T-helper 22 cell (primary cell): ENCODE results near the gene EMILIN2.
"Not testable (repeated sequence)": the region's sequence is repeated elsewhere in the genome, so short reads cannot be mapped to it uniquely, and the experiment has no call there.

Experiments
- DNase-seq: peaks from one replicate; pipeline ENCODE4 v3.0.0-alpha.2; 2020; ENCODE audit warnings: low read depth

The EMILIN2 gene

DNA sequence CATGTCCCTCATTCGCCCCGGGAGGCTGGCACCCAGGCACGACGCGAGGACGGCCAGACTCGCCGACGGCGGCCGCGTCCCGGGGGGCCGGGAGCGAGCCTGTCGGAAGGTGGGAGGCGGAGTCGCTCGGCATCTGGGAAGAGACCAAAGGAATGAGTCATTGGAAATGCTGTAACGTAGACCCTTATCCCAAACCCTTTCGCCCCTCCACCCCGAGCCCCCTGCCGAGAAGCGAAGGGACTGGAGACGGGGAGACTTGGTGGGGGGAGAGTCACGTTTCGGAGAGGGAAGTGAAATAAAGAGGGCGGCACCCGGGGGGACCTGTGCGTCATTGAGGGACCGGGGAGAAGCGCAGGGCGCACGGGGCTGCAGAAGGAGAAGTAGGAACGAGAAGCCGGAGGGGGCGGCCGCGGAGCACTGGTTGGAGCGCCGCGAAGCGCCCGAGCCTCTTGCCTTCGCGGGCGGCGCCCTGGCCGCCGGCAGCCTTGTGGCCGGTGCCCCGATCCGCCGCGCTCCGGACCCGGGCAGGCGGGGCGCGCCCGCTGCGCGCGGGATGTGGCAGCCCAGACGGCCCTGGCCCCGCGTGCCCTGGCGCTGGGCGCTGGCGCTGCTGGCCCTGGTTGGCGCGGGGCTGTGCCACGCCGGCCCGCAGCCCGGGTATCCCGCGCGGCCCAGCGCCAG is at the start of gene EMILIN2:
Gene EMILIN2, plus strand, starts transcription at position 371 of the 681 bp plus-strand sequence. Its CDS starts 183 bp downstream, at position 554.
- DNase-seq = peak; percentile 23

DNA sequence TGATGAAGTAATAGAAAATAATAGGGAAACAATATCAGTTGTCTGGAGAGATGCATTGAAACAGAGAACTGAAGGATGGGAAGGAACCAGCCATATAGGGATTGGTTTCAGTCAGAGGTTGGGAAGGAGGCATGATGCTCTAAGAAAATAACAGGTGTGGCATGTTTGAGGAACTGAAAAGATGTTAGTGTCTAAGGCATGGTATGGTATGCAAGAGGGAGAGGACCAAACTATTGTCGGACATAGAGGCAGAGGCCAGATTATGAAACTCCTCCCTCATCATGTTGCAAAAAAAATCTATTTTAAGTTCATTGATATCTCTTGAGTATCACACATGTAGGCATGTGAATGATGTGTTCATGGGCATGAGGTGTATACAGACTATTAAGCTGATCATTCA is 48.9 kb upstream of the EMILIN2 start:
- no peak for DNase-seq

DNA sequence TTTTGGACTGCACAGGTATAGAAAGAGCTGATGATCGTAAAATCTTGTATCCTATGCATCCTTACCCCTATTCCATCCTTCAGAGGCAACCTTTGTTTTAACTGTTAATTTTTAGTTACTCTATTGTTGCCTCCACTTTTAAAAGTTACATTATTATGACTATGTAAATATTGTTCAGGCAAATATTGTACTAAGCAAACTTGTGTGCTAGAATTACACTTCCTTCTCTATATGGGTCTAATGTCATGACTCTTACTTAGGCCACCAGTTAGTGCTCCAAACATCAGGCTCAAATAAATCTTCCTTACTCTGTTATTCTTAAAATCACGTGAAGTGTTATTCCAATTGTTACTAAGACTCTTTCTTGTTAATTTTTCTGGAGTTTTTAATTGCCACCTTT is 47.4 kb upstream of the EMILIN2 start:
- DNase-seq = no peak

GRCh38 chr18:2805970-2806943 is 40.5 kb upstream of the EMILIN2 start:
- DNase-seq = no peak

DNA sequence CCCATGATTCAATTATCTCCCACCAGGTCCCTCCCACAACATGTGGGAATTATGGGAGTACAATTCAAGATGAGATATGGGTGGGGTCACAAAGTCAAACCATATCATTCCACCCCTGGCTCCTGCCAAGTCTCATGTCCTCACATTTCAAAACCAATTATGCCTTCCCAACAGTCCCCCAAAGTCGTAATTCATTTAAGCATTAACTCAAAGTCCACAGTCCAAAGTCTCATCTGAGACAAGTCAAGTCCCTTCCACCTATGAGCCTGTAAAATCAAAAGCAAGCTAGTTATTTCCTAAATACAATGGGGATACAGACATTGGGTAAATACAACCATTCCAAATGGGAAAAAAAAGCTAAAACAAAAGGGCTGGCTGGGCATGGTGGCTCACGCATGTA is 38.2 kb upstream of the EMILIN2 start:
- not testable (repeated sequence) for DNase-seq

GRCh38 chr18:2809666-2810183 is 37.1 kb upstream of the EMILIN2 start:
- DNase-seq = not testable (repeated sequence)

- DNase-seq = no peak
Observed at GRCh38 chr18:2811416-2811815, 35.4 kb upstream of the EMILIN2 start.

- no peak for DNase-seq
Observed at GRCh38 chr18:2814928-2815327, 31.9 kb upstream of the EMILIN2 start.

- DNase-seq = no peak
Observed at GRCh38 chr18:2818281-2818680, 28.5 kb upstream of the EMILIN2 start.

DNA sequence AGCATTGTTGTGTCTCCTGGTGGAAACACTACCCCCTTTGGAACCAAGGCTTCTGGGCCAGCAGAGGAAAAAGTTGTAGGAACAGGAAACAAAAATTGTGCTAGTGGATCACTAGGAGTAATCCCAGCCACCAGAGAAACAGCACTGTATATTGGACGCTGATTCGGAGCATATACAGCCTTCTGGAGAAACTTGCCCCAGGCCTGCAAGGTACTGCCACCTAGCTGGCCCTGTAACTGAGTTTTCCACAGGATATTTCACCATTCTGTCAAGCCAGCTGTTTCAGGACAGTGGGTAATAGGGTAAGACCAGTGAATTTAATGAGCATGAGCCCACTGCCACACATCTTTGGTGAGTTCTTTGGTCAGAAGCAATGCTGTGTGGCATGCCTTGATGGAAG is 25.1 kb upstream of the EMILIN2 start:
- no peak for DNase-seq

DNA sequence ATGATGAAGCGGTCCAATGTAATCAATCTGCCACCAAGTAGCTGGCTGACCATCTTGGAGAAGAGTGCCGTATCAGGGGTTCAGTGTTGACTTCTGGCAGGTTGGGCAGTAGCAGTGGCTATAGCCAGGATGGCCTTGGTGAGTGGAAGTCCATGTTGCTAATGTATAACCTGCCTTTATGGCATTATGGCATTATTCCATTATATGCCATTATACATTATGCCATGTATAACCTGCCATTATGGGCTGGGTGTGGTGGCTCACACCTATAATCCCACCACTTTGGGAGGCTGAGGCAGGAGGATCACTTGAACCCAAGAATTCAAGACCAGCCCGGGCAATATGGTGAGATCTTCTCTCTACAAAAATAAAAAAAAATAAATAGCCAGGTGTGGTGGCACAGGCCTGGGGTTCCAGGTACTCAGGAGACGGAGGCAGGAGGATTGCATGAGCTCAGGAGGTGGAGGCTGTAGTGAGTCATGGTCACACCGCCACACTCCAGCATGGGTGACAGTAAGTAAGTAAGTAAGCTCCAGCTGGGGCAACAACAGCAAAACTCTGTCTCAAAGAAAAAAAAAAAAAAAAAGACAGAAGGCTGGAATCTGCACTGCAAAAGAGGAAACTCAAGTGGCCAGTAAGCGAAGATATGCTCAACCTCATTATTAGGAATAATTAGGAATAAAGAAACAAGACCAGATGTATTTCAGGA is 24.4 kb upstream of the EMILIN2 start:
- DNase-seq = no peak

GRCh38 chr18:2823202-2823601 is 23.6 kb upstream of the EMILIN2 start:
- DNase-seq = no peak

DNA sequence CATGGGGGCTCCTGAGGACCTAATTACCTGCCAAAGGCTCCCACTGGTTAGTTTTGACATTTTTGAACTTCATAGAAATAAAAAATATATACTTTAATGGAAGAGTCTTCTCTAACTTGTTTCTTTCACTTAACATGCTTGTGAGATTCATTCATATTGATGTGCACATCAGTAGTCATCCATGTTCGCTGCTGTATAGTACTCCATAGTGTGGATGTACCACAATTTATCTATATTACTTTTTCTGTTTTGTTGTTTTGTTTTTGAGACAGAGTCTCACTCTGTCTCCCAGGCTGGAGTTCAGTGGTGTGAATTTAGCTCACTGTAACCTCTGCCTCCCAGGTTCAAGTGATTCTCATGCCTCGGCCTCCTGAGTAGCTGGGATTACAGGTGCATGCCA is 22.8 kb upstream of the EMILIN2 start:
- DNase-seq = no peak

- DNase-seq = no peak
Observed at GRCh38 chr18:2824865-2825264, 21.9 kb upstream of the EMILIN2 start.

DNA sequence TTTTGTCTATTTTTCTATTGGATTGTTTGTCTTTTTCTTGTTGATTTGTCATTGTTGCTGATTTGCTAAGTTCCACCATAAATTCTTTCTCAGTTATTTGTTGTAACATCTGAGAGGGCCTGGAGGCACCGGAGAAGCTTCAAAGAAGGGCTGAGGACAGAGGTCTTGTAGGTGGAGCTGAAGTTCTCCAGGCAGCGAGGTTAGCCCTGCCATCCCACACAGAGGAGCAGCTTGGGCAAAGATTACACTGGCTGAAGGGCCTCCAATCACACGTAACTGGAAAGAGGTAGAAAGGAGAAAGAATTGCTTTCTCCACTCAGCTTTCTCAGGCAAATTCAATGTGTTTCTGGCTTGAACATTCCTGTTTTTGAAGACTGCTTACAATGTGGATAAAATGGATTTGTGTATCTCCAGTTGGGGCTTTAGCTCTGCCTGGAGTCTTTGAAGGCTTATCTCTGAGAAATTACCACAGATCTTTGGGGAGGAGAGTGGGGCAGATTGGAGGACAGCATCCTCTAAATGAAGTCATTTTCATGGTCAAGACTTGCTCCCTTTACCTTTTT is 21.1 kb upstream of the EMILIN2 start:
- DNase-seq = no peak

DNA sequence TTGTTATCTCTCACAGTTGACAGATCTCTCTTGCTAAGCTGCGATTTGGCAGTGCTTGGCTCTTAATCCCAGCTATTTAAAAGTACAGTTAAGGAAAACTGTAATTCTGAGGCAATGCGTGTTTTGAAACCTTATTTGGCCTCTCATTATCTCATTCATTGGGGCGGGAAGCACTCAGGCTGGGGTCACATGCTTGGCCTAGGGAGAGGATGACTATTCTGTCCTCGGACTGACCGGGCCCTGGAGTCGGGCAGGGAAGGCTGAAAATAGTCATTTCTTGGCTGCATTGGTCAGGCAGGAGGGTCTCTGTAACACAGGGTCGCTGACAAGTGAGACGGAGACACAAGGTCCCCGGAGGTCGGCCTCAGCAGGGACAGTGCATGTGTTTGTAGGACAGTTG is 20.2 kb upstream of the EMILIN2 start:
- no peak for DNase-seq

DNA sequence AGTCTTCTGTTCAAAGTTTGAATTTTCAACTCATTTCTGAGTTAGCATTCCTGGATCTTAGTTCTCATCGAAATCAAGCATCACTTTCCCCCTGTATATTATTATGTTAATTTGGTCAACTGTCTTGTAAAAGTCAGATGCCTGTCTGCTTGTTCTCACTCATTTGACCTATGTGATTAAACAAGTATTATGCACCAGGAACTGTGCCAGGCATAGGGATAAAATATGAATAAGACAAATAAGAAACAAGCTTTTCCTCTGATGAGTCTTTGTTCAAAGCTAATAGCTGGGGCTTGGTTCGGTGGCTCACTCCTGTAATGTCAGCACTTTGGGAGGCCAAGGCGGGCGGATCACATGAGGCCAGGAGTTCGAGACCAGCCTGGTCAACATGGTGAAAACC is 19.7 kb upstream of the EMILIN2 start:
- DNase-seq = no peak

- DNase-seq = not testable (repeated sequence)
Observed at GRCh38 chr18:2836118-2836517, 10.7 kb upstream of the EMILIN2 start.

GRCh38 chr18:2837290-2837689 is 9.5 kb upstream of the EMILIN2 start:
- DNase-seq = not testable (repeated sequence)

DNA sequence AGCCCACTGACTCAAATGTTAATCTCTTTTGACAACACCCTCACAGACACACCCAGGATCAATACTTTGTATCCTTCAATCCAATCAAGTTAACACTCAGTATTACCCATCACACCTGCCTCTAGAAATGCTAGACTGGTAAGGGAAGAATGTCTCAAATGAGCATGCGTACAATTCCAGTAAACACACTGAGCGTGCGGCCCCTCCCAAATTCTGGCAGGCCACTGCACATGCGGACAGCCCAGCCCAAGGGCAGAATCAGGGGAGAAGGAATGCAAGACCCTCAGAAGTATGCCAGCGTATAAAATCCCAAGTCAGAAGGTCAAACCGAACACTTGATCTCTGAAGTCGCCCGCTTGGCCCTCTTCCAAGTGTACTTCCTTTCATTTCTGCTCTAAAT is 7.6 kb upstream of the EMILIN2 start:
- no peak for DNase-seq

- DNase-seq = no peak
Observed at GRCh38 chr18:2840521-2840920, 6.3 kb upstream of the EMILIN2 start.

DNA sequence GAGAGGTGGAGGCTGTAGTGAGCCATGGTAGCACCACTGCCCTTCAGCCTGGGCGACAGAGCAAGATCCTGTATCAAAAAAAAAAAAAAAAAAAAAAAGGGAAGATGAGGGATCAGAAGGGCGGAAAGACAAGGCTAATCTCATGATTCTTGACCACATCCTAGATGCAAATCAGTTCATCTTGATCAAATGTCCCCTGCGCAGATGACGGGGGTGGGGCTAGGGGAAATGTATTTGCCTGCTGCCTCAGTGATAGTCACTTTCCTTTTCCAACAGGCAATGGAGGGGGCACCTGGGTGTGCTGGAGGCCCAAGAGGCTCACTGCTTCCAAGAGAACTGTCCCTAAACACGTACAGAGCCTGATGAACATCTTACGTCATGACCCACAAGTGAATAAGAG is 3.7 kb upstream of the EMILIN2 start:
- no peak for DNase-seq
